Stimulated activated CD8-positive, alpha-beta memory T cell treated with anti-CD3 and anti-CD28 coated beads, Interleukin-4, amount 100 ng/mL, for 1 hour (primary cell): ENCODE data around the gene KIRREL2.
"Not testable (repeated sequence)": the region's sequence is repeated elsewhere in the genome, so short reads cannot be mapped to it uniquely, and the experiment has no call there.

Experiments used
- DNase-seq, 2 donors: peaks; one replicate each; pipeline ENCODE4 v3.0.0-alpha.2; 2020; ENCODE audit warnings: low read depth in 2 of 2, low spot score in 1 of 2

Gene KIRREL2

GRCh38 chr19:35856546-35857149, at the start of gene KIRREL2:
TSS of gene KIRREL2 (plus strand) at chr19:35856911. CDS start at chr19:35857120, 209 bp downstream.
- DNase-seq: no peak

DNA sequence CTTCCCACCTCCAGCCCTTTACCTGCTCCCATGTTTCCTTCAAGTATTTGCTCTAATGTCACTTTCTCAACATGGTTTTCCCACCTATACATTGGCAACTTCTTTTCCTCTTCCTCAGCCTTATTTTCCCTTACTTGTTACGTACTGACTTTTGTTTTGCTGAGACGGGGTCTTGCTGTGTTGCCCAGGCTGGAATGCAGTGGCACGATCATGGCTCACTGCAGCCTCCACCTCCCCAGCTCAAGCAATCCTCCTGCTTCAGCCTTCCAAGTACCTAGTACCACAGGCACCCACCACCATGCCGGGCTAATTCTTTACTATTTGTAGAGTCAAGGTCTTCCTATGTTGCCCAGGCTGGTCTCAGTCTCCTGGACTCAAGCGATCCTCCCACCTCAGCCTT, 49.1 kb upstream of the KIRREL2 start:
- DNase-seq: no peak

DNA sequence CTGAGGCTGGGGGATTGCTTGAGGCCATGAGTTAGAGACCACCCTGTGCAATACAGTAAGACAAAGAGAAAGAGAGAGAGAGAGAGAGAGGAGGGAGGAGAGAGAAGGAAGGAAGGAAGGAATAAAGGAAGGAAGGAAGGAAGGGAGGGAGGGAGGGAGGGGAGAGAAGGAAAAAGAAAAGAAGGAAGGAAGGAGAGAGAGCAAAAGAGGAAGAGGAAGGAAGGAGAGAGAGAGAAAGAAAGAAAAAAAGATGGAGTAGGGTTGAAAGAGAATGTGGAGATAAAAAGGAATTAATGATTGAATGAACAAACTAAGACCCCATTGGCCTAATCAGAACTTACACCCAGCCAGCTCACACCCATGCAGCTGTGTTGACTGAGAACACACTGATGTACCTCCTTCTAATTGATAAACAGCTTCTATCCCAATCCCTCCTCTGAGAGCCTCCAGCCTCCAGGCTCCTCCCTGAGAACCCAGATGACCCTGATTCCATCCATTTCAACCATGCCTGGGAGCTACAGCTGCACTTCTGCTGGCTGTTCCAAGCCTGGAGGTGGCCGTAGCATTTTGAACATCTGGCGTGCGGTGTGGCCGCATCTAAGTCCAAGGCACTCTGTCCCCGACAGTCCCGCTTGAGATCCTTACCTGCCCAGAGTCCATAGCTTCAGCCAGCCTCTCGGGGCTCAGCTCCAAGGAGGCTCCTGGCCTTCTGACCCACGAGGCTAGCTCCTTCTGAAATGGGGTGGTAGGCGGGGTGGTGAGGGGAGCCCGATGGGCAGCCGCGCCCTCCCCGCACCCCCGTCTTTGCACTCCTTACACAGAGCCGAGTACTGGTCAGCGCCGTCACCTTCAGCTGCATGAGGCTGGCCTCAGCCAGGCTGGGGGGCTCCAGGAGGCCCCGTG, 45.1 kb upstream of the KIRREL2 start:
- DNase-seq: no peak

- no peak for DNase-seq
These were observed 44.3 kb upstream of the KIRREL2 start, which contains the start of gene PRODH2 for GRCh38 chr19:35812220-35813042. TSS of gene PRODH2 (minus strand) at chr19:35812845. CDS start at chr19:35812805, 40 bp downstream.

DNA sequence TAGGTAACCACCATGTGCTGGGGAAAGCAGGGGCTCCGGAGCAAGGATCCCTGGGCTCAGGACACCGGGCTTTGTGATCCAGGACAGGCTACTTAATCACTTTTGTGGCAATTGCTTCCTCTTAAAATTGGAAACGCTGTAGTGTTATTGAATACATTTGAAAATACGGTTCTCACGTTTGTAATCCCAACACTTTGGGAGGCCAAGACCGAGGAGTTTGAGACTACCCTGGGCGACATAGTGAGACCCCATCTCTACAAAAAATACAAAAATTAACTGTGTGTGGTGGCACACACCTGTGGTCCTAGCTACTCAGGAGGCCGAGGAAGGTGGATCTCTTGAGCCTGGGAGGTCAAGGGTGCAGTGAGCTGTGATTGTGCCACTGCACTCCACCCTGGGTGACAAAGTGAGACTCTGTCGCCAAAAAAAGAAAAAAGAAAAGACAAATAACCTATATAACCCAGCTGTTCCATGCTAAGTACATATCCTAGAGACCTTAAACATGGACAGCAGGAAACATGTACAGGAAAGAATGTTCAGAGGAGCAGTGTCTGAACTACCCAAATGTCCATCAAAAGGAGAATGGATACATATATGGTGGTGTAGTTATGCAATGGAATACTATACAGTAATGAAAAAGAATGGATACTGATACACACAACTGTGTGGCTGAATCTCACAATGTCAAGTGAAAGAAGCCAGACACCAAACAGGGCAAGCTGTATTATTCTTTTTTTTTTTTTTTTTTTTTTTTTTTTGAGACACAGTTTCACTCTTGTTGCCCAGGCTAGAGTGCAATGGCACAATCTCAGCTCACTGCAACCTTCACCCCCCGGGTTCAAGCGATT, 43.4 kb upstream of the KIRREL2 start:
- no peak for DNase-seq

- no peak for DNase-seq
These were observed 40.4 kb upstream of the KIRREL2 start for GRCh38 chr19:35816262-35816661.

DNA sequence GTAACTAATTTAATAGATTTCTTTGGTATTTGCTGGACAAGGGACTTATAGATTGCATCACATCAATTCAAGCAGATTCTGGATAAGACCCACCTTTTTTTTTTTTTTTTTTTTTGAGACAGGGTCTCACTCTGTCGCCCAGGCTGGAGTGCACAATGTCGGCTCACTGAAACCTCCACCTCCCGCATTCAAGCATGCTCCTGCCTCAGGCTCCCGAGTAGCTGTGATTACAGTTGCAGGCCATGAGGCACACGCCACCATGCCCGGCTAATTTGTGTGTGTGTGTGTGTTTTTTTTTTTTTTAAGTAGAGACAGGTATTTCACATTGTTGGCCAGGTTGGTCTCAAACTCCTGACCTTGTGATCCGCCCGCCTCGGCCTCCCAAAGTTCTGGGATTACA, 39.9 kb upstream of the KIRREL2 start:
- DNase-seq: no peak

- no peak for DNase-seq
These were observed 38.3 kb upstream of the KIRREL2 start for GRCh38 chr19:35818445-35818844.

GRCh38 chr19:35822579-35822978, 34.1 kb upstream of the KIRREL2 start:
- DNase-seq: no peak

DNA sequence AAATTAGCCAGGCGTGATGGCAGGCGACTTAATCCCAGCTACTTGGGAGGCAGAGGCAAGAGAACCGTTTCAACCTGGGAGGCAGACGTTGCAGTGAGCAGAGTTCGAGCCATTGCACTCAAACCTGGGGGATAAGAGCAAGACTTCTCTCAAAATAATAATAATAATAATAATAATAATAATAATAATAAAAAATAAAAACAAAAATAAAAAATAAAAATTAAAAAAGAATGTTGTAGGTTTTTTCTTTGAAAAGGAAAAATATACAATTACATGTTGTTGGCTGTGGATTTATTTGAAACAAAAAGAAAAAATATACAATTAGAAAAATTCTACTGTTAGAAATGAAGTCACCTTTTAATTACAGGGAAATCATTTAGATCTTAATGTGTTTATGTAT, 32.6 kb upstream of the KIRREL2 start:
- DNase-seq: no peak

DNA sequence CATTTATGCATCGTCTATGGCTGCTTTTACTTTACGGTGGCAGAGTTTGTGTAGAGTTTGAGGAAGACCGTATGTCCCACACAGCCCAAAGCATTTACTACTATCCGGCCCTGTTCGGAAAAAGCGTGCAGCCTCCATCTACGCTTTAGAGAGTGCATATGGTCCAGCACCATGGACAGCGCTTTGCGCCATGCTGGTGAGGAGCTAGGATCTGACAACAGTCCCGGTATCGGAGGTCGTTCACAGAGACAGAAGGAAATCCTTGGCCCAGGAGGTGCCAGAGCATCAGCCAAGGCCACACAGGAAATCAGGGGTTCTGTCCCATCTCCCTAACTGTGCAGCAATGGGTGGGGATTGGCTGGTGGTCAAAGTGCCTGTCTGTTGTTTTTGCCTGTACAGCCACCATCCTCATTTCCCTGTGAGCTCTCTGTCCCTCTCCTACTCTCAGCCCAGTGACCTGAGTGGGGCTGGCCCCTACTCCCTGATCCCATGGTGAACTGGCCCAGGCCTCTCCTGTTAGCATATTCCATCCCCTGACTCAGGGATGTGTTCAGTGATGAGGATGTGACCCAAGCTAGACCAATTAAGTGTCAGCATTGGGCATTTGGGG, 27.9 kb upstream of the KIRREL2 start:
- peak; percentile 15 to 21 for DNase-seq

- DNase-seq: no peak
These were observed 25.7 kb upstream of the KIRREL2 start for GRCh38 chr19:35830986-35831385.

DNA sequence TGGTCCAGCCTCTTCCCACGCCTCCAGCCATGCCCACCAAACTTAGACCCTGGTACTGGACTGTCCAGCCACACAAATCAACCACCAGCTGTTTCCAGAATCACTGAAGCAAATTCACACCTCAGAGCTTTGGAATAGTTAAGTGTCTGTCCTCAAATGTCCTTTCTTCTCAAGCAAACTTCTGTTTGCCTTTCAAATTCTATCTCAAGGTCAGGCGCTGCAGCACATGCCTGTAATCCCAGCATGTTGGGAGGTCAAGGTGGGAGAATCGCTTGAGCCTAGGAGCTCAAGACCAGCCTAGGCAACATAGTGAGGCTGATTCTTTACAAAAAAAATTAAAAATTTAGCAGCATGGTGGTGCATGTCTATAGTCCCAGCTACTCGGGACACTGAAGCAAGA, 24.7 kb upstream of the KIRREL2 start:
- DNase-seq: no peak

- no peak for DNase-seq
These were observed 22.7 kb upstream of the KIRREL2 start for GRCh38 chr19:35833972-35834371.

- not testable (repeated sequence) for DNase-seq
These were observed 20.6 kb upstream of the KIRREL2 start for GRCh38 chr19:35836096-35836495.

- no peak for DNase-seq
These were observed 14.6 kb upstream of the KIRREL2 start for GRCh38 chr19:35841961-35842595.

DNA sequence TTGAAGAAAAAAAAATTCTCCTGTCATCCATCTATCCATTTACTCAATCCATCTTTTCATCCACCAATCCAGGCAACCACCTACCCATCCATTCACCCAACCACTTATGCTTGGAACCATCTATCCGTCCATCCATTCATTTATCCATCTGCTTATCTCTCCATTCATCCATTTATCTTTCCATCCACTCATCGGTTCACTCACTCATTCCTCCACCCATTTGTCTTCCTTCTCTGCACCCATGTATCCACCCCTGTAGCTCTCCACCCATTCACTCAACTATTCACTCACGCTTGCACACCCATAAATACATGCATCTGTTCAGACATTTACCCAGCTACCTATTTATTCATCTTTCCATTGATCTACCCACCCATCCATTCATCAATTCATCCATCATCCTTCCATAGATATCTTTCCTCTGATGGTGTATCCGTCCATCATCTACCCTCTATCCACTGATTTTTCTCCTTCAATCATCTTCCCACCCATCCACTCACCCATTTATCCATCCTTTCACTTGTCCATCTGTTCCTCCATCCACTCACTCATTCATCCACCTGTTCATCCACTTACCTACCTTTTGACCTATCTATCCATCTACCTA, 13.9 kb upstream of the KIRREL2 start:
- DNase-seq: no peak

DNA sequence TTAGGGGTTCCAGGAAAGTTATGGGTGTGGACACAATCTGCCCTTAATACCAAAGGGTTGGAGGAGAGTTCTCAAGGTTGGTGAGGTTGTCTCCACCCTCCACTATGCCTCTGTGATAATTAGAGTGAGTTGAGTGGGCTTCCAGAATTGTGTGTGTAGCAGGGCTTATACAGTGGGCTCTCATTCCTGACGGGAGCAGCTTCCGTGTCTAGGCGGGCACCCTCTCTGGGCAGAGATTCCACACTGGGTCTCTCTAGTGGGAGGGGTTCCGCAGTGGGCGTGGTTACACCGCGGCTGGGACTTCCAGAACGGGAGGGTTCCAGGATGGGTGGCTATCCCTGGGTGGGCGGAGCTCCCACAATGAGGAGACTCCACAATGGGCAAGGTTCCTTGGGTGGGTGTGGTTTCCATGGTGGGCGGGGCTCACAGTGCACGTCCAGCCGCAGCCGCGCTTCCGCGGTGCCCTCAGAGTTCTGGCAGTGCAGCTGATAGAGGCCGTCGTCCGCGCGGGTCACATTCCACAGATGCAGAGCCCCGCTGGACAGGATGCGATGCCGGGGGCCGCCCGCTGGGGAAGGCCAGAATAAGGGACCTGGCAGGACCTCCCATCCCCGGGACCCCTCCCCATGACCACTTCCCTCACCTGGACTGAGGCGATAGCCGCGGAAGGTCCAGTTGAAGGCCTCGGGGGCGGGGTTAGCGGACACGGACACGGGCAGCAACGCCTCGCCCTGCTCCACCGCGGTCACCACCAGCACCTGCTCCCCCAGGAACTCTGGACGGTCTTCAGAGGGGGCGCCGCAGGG, 12.8 kb upstream of the KIRREL2 start:
- no peak for DNase-seq
